ENCODE results near the gene DNAJA2.

The DNAJA2 gene

DNA sequence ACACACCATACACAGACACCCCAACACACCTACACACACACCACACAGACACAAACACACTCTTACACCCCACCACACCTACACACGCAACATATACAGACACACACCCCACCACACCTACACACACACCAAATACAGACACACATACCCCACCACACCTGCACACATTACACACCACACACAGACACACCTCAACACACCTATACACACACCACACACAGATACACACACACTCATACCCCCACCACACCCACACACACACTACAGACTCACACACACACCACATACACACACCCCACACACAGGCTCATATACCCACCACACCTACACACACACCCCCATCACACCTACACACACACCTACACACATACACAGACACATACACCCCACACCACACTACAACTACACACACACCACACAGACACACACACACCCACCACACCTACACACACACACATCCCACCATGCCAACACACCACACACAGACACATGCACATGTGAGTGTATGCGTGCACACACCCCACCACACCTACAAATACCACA lies 57.9 kb downstream of the DNAJA2 start:
- H3K4me3 ChIP-seq (ENCODE audit: low read depth, low read length), result no peak overlapping the region
- TF ChIP-seq, protein P1, sequence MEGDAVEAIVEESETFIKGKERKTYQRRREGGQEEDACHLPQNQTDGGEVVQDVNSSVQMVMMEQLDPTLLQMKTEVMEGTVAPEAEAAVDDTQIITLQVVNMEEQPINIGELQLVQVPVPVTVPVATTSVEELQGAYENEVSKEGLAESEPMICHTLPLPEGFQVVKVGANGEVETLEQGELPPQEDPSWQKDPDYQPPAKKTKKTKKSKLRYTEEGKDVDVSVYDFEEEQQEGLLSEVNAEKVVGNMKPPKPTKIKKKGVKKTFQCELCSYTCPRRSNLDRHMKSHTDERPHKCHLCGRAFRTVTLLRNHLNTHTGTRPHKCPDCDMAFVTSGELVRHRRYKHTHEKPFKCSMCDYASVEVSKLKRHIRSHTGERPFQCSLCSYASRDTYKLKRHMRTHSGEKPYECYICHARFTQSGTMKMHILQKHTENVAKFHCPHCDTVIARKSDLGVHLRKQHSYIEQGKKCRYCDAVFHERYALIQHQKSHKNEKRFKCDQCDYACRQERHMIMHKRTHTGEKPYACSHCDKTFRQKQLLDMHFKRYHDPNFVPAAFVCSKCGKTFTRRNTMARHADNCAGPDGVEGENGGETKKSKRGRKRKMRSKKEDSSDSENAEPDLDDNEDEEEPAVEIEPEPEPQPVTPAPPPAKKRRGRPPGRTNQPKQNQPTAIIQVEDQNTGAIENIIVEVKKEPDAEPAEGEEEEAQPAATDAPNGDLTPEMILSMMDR (IDR thresholded peaks at IDR 0.05; ENCODE audit: insufficient read depth, low read depth, low read length, missing control alignments), result no peak
- no peak for DNase-seq (ENCODE audit: low read depth)

DNA sequence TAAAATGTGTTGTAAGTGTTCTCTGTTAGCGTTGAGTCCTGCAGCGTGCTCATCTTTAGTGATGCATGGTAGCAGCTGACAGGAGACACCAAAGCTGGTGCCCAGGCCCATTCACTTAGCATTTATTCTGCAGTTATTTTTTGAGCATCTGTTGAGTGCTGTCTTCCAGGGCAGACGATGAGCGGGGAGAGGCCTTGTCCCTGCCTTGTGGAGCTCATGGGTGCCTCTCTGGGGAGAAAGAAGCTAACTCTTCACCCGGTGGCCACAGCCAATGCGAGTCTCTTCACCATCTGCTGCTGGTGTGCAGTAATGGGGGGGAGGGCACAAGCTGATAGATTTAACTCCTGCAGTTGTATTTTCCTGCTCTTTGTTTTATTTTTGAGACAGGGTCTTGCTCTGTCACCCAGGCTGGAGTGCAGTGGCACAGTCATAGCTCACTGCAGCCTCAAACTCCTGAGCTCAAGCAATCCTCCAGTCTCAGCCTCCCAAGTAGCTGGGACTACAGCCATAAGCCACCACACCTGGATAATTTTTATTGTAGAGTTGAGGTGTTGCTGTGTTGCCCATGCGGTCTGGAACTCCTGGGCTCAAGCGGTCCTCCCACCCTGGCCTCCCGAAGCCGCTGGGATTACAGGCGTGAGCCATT lies 58.8 kb downstream of the DNAJA2 start:
- TF ChIP-seq, protein P1 (IDR thresholded peaks at IDR 0.05; ENCODE audit: insufficient read depth, low read depth, low read length, missing control alignments), result no peak
- DNase-seq (ENCODE audit: low read depth), result no peak
- H3K4me3 ChIP-seq (ENCODE audit: low read depth, low read length), result no peak overlapping the region

DNA sequence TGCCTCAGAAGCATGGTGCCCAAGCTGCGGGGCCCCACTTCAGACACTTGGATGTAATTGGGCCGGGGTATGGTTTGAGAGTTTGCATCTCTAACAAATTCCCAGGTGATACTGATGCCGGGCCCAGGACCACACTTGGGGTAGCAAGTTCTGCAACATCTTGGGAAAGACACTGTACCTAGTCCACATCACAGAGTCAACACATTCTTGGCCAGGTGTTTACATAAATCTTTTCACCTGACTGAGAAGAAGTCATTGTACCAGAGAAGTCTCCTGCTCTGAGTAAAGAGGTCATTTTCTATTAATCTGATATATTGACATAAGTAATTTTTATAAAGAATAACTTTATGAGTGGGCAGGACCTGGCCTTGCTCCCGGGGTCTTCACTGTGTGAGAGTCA lies 61.8 kb downstream of the DNAJA2 start:
- TF ChIP-seq, protein P1 (IDR thresholded peaks at IDR 0.05; ENCODE audit: insufficient read depth, low read depth, low read length, missing control alignments), result no peak
- DNase-seq (ENCODE audit: low read depth), result no peak
- no peak overlapping the region for H3K4me3 ChIP-seq (ENCODE audit: low read depth, low read length)

DNA sequence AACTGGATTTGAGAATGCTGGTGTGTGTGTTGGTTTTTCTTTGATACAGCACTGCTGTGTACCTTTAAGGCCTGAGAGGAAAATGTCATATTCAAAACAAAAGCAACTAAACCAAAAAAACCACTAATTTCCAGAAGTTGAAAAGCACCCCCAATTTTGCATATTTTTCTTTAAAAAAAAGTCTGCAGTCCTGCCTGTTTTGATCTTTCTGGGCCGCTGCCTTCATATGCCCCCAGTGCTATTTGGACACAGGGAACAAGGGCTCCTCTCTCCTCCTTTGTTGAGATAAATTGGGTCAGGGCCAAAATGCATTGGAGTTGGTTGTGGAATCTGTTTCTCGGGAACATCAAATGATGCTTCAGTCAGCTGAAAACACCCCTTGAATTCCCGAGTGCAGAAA lies 62.4 kb downstream of the DNAJA2 start:
- H3K4me3 ChIP-seq (ENCODE audit: low read depth, low read length), result no peak overlapping the region
- TF ChIP-seq, protein P1 (IDR thresholded peaks at IDR 0.05; ENCODE audit: insufficient read depth, low read depth, low read length, missing control alignments), result no peak
- peak; percentile 61 for DNase-seq (ENCODE audit: low read depth)

DNA sequence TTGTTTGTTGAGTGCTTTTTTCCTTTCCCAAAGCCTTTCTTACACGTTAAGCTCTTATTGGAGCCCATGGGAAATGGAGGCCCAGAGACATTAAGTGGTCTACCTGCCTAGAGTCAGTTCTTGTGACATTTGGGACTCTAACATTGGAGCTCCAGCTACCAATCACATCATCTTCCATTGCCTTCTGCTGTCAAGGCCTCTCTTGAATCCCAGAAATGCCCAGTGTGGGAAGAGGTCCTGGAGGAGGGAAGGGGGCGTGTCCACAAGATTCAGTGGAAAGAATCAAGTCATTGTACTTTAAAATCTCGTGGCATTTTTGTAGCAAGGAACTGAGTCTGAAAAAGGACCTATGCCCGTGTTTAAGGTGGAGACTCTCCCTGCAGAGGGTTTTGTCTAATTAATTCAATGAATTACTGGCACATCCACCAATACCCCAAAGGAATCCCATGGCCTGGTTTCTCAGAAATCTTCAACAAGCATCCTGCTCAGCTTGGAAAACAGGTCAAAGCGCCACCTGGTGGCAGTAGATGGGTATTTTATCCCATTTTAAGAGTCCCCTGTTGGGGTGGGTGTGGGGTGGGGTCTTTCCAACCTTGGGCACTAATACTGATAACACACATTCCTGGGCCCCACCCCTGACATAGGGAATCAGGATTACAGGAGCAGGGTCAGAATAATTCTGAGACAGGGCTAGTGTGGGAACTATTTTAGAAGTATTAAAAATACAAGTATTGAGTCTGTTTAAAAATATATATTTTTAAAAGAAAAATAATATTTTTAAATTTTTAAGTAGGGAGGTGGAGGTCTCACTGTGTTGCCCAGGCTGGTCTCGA lies 64.7 kb downstream of the DNAJA2 start:
- TF ChIP-seq, protein P1 (IDR thresholded peaks at IDR 0.05; ENCODE audit: insufficient read depth, low read depth, low read length, missing control alignments), result peak; percentile 62
- H3K4me3 ChIP-seq (ENCODE audit: low read depth, low read length), result no peak overlapping the region
- peak; percentile 73 for DNase-seq (ENCODE audit: low read depth)

DNA sequence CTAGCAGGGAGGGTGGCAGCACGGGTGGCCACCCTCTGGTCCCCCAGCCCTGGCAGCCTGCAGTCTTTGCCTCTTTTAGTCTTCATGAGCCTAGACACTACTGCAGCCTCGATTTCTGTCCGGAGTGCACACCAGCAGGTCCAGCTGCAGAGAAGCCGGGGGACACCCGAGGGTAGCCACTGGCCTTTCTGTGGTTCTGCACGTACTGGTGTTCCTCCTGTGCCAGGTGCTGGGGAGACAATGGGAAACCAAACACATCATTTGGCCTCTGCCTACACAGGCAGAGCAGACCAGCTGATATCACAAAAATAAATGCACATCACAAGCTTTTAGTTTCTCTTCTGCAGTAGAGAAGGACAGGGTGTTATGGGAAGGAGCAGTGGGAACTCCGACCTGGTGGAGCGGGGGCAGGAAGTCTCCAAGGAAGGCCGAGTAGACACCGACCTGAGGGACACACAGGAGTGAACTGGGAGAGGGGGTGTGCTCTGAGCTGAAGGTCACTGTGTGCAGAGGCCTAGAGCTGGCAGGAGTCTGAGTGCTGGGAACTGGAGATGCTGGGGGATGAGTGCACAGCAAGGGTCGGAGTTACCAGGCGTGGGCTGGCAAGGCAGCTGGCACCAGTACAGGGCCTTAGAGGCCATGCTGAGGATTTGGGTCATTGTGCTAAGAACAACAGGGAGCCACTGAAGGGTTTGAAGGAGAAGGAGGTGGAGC lies 66.3 kb downstream of the DNAJA2 start:
- H3K4me3 ChIP-seq (ENCODE audit: low read depth, low read length), result no peak overlapping the region
- DNase-seq (ENCODE audit: low read depth), result no peak

More for the DNA sequence above, 66.3 kb downstream of the DNAJA2 start:
- TF ChIP-seq, protein P1 (IDR thresholded peaks at IDR 0.05; ENCODE audit: insufficient read depth, low read depth, low read length, missing control alignments), result no peak

All from GM12865 (cell line).